HG03432 (cell line): ENCODE measurements around the gene LRP1B.
A peak's percentile ranks its signal among the peaks of the same experiment; 100 is the strongest.

ENCODE experiments used
- ATAC-seq: cut with Tn5 transposase; IDR thresholded peaks from one replicate; pipeline ENCODE4 v1.9.1; 2021; ENCODE audit warnings: mild to moderate bottlenecking, moderate library complexity; ENCODE audit not compliant: unreplicated experiment

The LRP1B gene

GRCh38 chr2:140249821-140250220, 1881.0 kb downstream of the LRP1B start:
- no peak for ATAC-seq

GRCh38 chr2:140248623-140249022, 1882.2 kb downstream of the LRP1B start:
- no peak for ATAC-seq

GRCh38 chr2:140247451-140248195, 1883.2 kb downstream of the LRP1B start:
- ATAC-seq: no peak

GRCh38 chr2:140246957-140247356, 1883.9 kb downstream of the LRP1B start:
- no peak for ATAC-seq

GRCh38 chr2:140246058-140246457, 1884.8 kb downstream of the LRP1B start:
- no peak for ATAC-seq

GRCh38 chr2:140242889-140243288, 1887.9 kb downstream of the LRP1B start:
- ATAC-seq: no peak

- no peak for ATAC-seq
Observed at GRCh38 chr2:140234116-140234515, 1896.7 kb downstream of the LRP1B start.

GRCh38 chr2:140210963-140211362, 1919.9 kb downstream of the LRP1B start:
- ATAC-seq: no peak

GRCh38 chr2:140205093-140205492, 1925.7 kb downstream of the LRP1B start:
- ATAC-seq: no peak

- ATAC-seq: no peak
Observed at GRCh38 chr2:140203347-140203746, 1927.5 kb downstream of the LRP1B start.

- ATAC-seq: no peak
Observed at GRCh38 chr2:140201572-140201971, 1929.2 kb downstream of the LRP1B start.

- peak; percentile 64 for ATAC-seq
Observed at GRCh38 chr2:140200764-140201163, 1930.1 kb downstream of the LRP1B start.

GRCh38 chr2:140200307-140200706, 1930.5 kb downstream of the LRP1B start:
- ATAC-seq: peak; percentile 67

- ATAC-seq: no peak
Observed at GRCh38 chr2:140199312-140199711, 1931.5 kb downstream of the LRP1B start.

GRCh38 chr2:140187086-140187485, 1943.7 kb downstream of the LRP1B start:
- ATAC-seq: no peak

- no peak for ATAC-seq
Observed at GRCh38 chr2:140186313-140186712, 1944.5 kb downstream of the LRP1B start.

GRCh38 chr2:140185076-140185475, 1945.7 kb downstream of the LRP1B start:
- no peak for ATAC-seq

- ATAC-seq: no peak
Observed at GRCh38 chr2:140183056-140183765, 1947.6 kb downstream of the LRP1B start.
